SU-DHL-6 (cell line): ENCODE results near the gene RNF220.
"Not testable (repeated sequence)": the region's sequence is repeated elsewhere in the genome, so short reads cannot be mapped to it uniquely, and the experiment has no call there.

Source experiments
- H2AFZ ChIP-seq: fragments of 200-600 bp; sonication (generic); 2 replicates; pipeline ENCODE4 v1.6.1; 2014; ENCODE audit warnings: low read depth, mild to moderate bottlenecking, moderate library complexity, mixed read lengths, antibody characterized with exemption, low read length; ENCODE audit not compliant: severe bottlenecking
- H3F3A ChIP-seq: fragments of 200-600 bp; shearing (Covaris generic); 2 replicates; pipeline ENCODE4 v1.6.0; 2016; ENCODE audit warnings: antibody characterized with exemption, mild to moderate bottlenecking; ENCODE audit not compliant: insufficient read depth
- H3K27ac ChIP-seq: fragments of 200-600 bp; sonication (generic); 2 replicates; pipeline ENCODE4 v1.5.1; 2016; ENCODE audit warnings: low read depth, mild to moderate bottlenecking, low read length, moderate library complexity, mixed read lengths
- H3K27me3 ChIP-seq: fragments of 200-600 bp; sonication (generic), shearing (Covaris generic); 2 replicates; pipeline ENCODE4 v1.6.0; 2014; ENCODE audit warnings: mild to moderate bottlenecking, low read length
- H3K36me3 ChIP-seq: fragments of 200-600 bp; sonication (generic); 2 replicates; pipeline ENCODE4 v1.6.1; 2014; ENCODE audit warnings: mild to moderate bottlenecking, low read length, mixed read lengths
- H3K4me2 ChIP-seq: fragments of 300-600, 200-600 bp; shearing (Covaris generic), sonication (generic); 2 replicates; pipeline ENCODE4 v1.6.0; 2014; ENCODE audit warnings: low read length, low read depth, mild to moderate bottlenecking; ENCODE audit not compliant: poor library complexity, severe bottlenecking
- H3K4me3 ChIP-seq: fragments of 200-600 bp; sonication (generic); 2 replicates; pipeline ENCODE4 v1.5.1; 2014; ENCODE audit warnings: antibody characterized with exemption, low read length, mild to moderate bottlenecking, mixed read lengths; ENCODE audit not compliant: insufficient read depth, poor library complexity, severe bottlenecking
- H3K79me2 ChIP-seq: fragments of 200-600 bp; sonication (generic); 2 replicates; pipeline ENCODE4 v1.6.1; 2014; ENCODE audit warnings: mild to moderate bottlenecking, low read length, moderate library complexity; ENCODE audit not compliant: insufficient read depth
- H3K9ac ChIP-seq: fragments of 200-600 bp; sonication (generic); 2 replicates; pipeline ENCODE4 v1.7.0; 2014; ENCODE audit warnings: mild to moderate bottlenecking, low read length
- H3K9me2 ChIP-seq: fragments of 200-600 bp; sonication (generic); replicated peaks from 2 replicates; pipeline ENCODE4 v1.6.1; 2014; ENCODE audit warnings: low read length; ENCODE audit not compliant: insufficient read depth
- H3K9me3 ChIP-seq: fragments of 200-600 bp; sonication (generic); 2 replicates; pipeline ENCODE4 v1.6.1; 2014; ENCODE audit warnings: low read length, mixed read lengths; ENCODE audit not compliant: insufficient read depth
- H4K20me1 ChIP-seq: fragments of 200-600 bp; sonication (generic); 2 replicates; pipeline ENCODE4 v1.6.1; 2014; ENCODE audit warnings: low read depth, mild to moderate bottlenecking, antibody characterized with exemption, low read length, moderate library complexity, mixed read lengths
- CTCF ChIP-seq: fragments of 200-600 bp; sonication (generic); IDR thresholded peaks from one replicate; pipeline ENCODE4 v1.5.1; 2017; ENCODE audit warnings: antibody characterized with exemption, mild to moderate bottlenecking, low read length, moderate library complexity; ENCODE audit not compliant: insufficient read depth, poor library complexity, severe bottlenecking
- EZH2phosphoT487 ChIP-seq: fragments of 200-600 bp; sonication (generic), shearing (Covaris generic); conservative IDR thresholded peaks from 2 replicates; pipeline ENCODE4 v1.6.1; 2018; ENCODE audit warnings: mild to moderate bottlenecking, antibody characterized with exemption, low read length, moderate library complexity, mixed read lengths

RNF220 gene

GRCh38 chr1:44500181-44501046 is 95.4 kb downstream of the RNF220 start:
- H3F3A ChIP-seq, result no peaks in the 10 kb centered on the region
- 0 out of 2 replicates have a peak, but pooled peaks cover 5% of the 10 kb centered on the region for H3K27me3 ChIP-seq
- no peaks in the 10 kb centered on the region for H4K20me1 ChIP-seq
- H3K9ac ChIP-seq, result no peak overlapping the region
- H3K9me2 ChIP-seq, result no peaks in the 10 kb centered on the region
- TF ChIP-seq CTCF, result no peak
- H3K4me3 ChIP-seq, result no peak overlapping the region
- H3K79me2 ChIP-seq, result no peaks in the 10 kb centered on the region
- no peak overlapping the region for H2AFZ ChIP-seq
- no peaks in the 10 kb centered on the region for H3K9me3 ChIP-seq
- H3K27ac ChIP-seq, result no peak overlapping the region
- H3K36me3 ChIP-seq, result no peaks in the 10 kb centered on the region
- no peak overlapping the region for H3K4me2 ChIP-seq

- no peak overlapping the region for H2AFZ ChIP-seq
- H3K27ac ChIP-seq, result no peak overlapping the region
- no peaks in the 10 kb centered on the region for H3K9me2 ChIP-seq
- H3K27me3 ChIP-seq, result 0 out of 2 replicates have a peak, but pooled peaks cover 3% of the 10 kb centered on the region
- no peaks in the 10 kb centered on the region for H3K36me3 ChIP-seq
- no peaks in the 10 kb centered on the region for H4K20me1 ChIP-seq
- TF ChIP-seq EZH2phosphoT487 (no peak), CTCF (no peak)
- H3K4me2 ChIP-seq, result no peak overlapping the region
- H3K9me3 ChIP-seq, result no peaks in the 10 kb centered on the region
- no peak overlapping the region for H3K4me3 ChIP-seq
- no peak overlapping the region for H3K9ac ChIP-seq
- no peaks in the 10 kb centered on the region for H3F3A ChIP-seq
- H3K79me2 ChIP-seq, result no peaks in the 10 kb centered on the region
Observed at GRCh38 chr1:44501047-44501890, 96.2 kb downstream of the RNF220 start.

- not testable (repeated sequence) for H3K9me2 ChIP-seq, H3F3A ChIP-seq, H3K9ac ChIP-seq, H3K79me2 ChIP-seq, H3K27me3 ChIP-seq, H2AFZ ChIP-seq, H3K27ac ChIP-seq, H4K20me1 ChIP-seq, H3K36me3 ChIP-seq, H3K4me3 ChIP-seq, H3K9me3 ChIP-seq, H3K4me2 ChIP-seq
Observed at GRCh38 chr1:44502823-44503222, 97.8 kb downstream of the RNF220 start.

- H3F3A ChIP-seq, result no peaks in the 10 kb centered on the region
- no peak for TF ChIP-seq CTCF
- no peak overlapping the region for H3K9ac ChIP-seq
- no peak overlapping the region for H3K27ac ChIP-seq
- no peaks in the 10 kb centered on the region for H3K9me3 ChIP-seq
- H4K20me1 ChIP-seq, result no peaks in the 10 kb centered on the region
- no peaks in the 10 kb centered on the region for H3K9me2 ChIP-seq
- H3K36me3 ChIP-seq, result no peaks in the 10 kb centered on the region
- no peaks in the 10 kb centered on the region for H3K79me2 ChIP-seq
- no peak overlapping the region for H2AFZ ChIP-seq
- no peak overlapping the region for H3K4me3 ChIP-seq
- no peaks in the 10 kb centered on the region for H3K27me3 ChIP-seq
- H3K4me2 ChIP-seq, result no peak overlapping the region
Observed at GRCh38 chr1:44503625-44504024, 98.6 kb downstream of the RNF220 start.
